Left colon (tissue), 2 donors: ENCODE results near the gene PDHB. TPM values are rescaled to one million over a fixed set of nuclear protein-coding genes. Genes with fewer than 3 reads are reported as not detected.

Source experiments
- ATAC-seq: fragments of 200-7000 bp; cut with Tn5 transposase; one replicate; pipeline ENCODE4 v1.9.1; 2020; ENCODE audit warnings: mild to moderate bottlenecking, moderate library complexity
- DNase-seq, 2 donors: peaks; one replicate each; pipeline ENCODE4 v3.0.0-alpha.2; 2020
- intact Hi-C, 2 donors: fragments of 100-400 bp; cut with DNase I in 1 of 2; cut with micrococcal nuclease in 1 of 2; formaldehyde crosslinking; loops; one replicate each; pipeline versions ENCODE4 v1.11.2 to v1.14.0; 2022; cut with DNase I, micrococcal nuclease
- long read RNA-seq: library from polyadenylated mRNA; unstranded; transcript quantifications from one replicate; pipeline ENCODE4 v2.0.0, GENCODE V29; 2021
- total RNA-seq, 2 donors: library from RNA; stranded (reverse); fragmentation: NEBNext Ultra II Directional; extraction: Animal tissue kit (Norgen Biotek cat#: 25700); gene quantifications; one replicate each; pipeline ENCODE4 v1.2.1, GENCODE V29; 2021
- donor health status: DM: no; HTN: no; CAD: no.
- donor health status: DM: yes; HTN: yes; CAD: no.

The PDHB gene
- 10 to 100 TPM; 59.5 to 73.3 TPM for total RNA-seq
- long read RNA-seq, transcript PDHB-201 (10 exons, 1,527 nt), result major isoform, 178 of 191 reads
- long read RNA-seq, partial matches to known transcripts, result 1 of 191 reads
- long read RNA-seq, other reads (novel, unspliced or antisense), result 4 of 191 reads

DNA sequence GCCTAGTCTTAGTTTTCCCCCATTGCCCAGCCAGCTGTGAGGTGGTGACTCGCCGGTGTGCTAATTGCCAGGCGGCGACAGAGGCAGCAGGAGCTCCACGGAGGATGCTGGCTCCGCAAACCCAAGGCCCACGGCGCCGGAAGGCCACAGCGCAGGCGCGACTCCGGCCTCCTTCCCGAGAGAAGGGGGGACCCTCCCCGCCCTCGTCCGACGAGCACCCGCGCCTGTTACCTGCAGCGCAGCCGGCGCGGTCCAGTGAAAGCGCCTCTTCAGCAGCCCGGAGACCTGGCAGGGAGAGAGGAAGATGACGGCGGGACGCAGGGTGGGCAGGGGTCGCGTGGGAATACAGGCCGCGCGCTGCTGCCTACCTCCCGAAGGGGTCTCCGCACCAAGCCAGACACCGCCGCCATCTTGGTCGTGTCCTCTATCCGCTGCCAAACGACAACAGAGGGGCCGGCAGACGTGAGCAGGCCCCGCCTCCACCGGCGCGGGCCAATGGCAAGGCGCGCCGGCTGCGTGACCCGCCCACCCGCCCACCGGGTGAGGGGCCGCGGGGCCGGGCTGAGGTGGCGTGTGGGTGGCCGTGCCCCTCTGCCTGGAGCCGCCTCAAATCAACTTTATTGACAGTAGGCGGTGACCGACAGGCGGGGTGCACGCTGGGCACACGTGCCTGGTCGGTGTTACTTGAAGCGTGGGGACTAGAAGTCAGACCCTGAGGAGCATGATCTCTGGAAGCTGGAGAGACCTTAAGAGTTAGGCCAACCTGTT lies at the start of gene PDHB:
Gene PDHB (minus strand): TSS at position 433 of the 768 bp plus-strand sequence. CDS start 23 bp downstream, at position 410.
- DNase-seq (peak; percentile 91 to 92), ATAC-seq (peak; percentile 95)
- intact Hi-C loops, result no loop called here

DNA sequence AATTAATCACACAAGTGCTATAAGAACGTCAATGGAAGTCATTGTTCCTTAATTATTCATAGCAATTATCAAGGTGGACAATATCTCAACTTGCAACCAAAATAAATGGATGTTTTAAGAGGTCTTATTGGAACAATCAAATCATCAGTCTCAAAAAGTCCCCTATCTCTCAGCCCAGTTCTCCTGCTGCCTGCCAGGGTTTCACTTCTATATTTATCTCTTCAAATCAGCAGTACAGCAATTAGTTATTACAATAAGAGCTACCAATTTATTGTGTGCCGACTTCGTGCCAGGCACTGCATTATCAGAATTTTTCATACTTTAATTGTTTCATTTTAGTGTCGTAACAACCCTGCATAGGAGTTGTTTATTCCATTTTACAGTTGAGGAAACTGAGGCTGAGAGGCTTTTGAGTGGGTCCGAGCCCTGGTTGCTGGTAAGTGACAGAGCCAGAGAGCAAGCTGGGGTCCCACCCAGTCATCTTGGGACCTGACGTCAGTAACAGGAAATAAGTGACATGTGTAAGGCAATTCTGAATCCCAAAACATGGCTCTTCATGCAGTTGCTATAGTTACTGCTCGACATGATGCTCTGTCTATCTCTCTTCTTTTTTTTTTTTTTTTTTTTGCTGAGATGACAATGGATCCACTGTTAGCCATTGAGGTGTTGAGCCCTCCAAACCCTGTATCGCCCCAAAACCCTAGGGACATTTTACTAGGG lies 49.4 kb upstream of the PDHB start:
- no peak for DNase-seq
- intact Hi-C loops, result no loop called here

DNA sequence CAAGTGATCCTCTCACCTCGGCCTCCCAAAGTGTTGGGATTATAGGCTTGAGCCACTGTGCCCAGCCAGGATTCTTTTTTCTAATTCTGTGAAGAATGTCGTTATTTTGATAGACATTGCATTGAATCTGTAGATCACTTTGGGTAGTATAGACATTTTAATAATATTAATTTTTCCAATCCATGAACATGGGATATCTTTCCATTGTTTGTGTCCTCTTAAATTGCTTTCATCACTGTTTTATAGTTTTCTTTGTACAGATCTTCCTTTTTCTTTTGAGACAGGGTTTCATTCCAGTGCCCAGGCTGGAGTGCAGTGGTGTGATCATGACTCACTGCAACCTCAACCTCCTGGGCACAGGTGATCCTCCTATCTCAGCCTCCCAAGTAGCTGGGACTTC lies 46.7 kb upstream of the PDHB start:
- no peak for ATAC-seq
- DNase-seq, result no peak
- intact Hi-C loops, result no loop called here

More for the DNA sequence above, 49.4 kb upstream of the PDHB start:
- ATAC-seq, result no peak

DNA sequence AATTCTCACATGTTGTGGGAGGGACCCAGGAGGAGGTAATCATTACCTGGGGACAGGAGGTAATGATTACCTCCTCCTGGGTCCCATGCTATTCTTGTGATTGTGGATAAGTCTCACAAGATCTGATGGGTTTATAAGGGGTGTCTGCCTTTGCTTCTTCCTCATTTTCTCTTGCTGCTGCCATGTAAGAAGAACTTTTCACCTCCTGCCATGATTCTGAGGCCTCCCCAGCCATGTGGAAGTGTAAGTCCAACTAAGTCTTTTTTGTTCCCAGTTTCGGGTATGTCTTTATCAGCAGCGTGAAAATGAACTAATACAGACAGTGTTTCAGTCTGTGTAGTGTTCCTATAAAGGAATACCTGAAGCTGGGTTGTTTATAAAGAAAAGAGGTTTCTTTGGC lies 45.1 kb upstream of the PDHB start:
- ATAC-seq (no peak), DNase-seq (no peak)
- intact Hi-C loops, result no loop called here

DNA sequence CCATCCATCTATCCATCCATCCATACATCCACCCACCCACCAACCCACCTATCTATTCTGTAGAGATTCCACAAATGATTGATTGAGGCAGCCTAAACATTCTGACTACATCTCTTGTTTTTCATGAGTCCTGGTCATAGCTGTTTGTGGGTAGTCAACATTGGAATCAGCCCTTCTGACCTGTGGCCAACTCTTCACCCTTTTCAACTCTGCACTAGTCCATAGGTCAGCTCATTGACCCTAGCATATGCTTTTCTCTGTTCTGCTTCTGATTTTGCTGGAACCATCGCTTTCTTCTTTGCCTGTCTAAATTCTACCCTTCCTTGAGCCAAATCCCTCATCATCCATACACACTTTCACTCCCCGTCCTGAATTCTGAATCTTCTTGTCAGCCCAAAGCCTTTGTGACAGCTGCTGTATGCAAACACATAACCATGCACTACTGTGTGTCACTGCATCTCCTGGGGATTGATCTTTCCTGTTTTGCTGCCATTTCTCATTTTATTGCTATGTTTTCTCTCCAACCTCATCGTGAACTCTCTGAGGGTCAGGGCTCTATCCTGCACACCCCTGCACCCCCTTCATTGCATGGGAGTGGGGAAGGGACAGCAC lies 41.4 kb upstream of the PDHB start:
- DNase-seq, result no peak
- ATAC-seq, result no peak
- intact Hi-C loops, result no loop called here

DNA sequence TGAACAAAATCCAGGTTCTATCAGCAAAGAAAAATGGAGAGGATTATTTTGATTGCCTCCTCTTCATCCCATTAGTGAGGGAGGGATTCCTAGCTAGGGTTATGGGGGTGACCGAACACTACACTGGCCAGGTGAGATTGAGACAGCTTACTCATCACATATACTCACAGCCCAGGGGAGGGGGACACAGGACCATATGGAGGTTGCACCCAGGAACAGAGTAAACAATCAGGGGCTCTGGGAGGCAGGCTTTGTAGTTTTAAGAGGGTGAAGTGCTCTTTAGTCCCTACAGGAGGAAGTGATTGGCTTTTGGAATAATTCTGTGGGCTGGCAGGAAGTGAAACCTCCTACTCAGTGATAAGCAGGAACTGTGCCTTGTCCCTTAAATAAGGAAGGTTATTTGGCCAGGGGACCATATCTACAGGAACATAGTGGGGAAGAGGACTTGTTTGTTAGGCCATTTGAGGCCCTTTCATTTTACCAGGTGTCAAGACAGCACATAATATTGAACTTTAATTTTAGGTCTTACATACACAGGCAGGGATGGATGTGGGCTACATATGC lies 40.8 kb upstream of the PDHB start:
- intact Hi-C loops, result no loop called here
- ATAC-seq (peak; percentile 36), DNase-seq (no peak)

DNA sequence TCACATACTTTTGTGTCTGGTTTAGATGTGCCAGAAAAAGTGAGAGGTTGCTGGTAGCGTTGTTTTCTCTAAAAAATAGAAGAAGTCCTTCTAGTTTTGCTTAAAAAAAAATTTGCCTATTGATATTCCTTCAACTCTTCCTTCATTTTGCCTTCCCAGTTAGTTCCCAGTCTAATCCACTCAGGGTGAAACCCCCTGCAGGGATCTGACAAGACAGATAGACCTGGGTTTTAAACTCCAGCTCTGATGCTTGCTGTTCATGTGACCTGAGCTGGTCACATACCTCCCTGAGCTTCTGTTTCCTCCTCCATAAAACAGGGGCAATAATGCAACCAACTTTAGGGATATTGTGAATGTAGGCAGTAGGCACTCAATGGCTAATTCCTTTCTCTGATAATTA lies 39.6 kb upstream of the PDHB start:
- ATAC-seq (no peak), DNase-seq (no peak)
- intact Hi-C loops, result no loop called here

DNA sequence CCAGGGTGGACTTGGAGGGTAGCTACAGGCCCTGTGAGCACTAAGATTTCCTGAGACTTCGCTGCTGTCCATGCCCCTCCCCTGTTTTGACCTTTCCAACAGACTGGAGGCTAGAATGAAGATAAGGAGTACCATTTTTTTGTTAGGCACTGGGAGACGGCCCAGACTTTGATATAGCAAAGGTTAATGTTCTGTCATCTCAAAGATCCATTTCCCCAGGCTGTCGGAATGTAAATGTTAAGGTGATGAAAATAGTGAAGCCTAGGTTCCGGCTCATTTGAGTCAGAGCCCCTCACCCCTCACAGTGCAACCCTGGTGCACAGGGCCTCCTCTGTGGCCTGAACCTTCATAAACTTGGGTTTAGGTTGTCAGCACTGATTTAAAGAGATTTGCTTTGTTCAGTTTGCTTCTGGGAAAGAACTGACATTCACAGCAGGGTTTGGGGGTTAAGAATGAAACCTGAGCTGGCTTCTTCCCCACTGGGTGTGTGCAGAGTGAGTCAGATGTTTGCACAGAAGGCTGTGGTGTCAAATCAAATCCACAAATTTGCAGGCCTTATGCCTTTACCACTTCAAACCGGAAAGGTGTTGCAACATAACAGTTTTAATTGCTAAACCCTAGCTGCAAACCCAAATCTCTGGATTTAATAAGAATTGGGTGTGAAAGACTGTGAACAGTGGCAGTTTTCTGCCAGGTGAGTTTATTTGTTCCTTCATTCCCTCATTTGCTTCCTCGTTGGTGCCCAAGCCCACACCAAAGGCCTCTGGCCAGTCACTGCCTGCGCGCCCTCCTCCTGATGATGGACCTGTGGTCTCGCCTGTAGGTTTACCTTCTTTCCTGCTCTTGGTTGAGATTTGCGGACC lies 37.6 kb upstream of the PDHB start:
- intact Hi-C loops, result no loop called here
- DNase-seq (peak; percentile 34 to 77), ATAC-seq (peak; percentile 94)

DNA sequence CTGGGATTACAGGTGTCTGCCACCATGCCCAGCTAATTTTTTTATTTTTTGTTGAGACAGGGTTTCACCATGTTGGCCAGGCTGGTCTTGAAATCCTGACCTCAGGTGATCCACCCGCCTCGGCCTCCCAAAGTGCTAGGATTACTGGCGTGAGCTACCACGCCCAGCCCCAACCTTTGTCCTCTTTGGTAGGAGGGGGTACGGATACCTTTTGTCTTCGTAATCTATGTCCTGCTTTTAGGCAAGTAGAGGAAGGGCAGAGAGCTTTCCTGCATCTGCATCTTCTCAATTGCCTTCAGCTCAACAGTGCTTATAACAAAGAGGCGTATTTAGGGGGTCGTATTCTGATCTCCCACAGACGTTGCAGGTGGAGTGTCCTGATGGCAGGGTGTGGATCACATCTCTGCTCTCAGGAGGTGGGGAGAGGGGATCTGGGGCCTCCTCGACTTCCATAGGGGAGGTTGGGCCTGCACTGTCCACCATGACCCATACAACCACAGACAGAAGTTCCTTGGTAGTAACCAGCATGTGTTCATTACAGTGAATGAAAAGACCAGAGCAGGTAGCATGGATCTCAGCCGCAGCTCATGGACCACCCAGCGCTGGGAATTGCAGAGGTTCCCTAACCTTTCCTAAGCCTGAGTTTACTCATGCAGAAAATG lies 36.9 kb upstream of the PDHB start:
- intact Hi-C loops, result no loop called here
- peak in 1 of 2 donors; percentile 24 for DNase-seq
- ATAC-seq, result peak; percentile 18

DNA sequence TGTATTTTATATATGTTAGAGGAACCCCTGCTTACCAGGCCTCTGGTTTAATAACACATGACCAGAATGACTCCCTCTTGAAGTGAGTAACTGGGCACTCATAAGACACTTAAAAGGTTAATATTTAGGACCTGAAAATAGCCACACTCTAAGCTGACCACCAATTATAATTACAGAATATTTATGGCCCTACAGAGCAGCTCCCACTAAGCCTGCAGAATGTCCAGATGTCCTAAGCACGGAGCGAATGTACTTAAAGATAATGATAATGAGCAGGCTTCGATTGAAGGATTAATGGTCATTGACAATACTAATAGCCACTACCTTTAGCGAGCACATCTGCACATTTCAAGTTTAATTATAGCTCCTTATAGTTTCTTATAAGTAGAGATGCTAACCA lies 35.5 kb upstream of the PDHB start:
- ATAC-seq, result no peak
- intact Hi-C loops, result no loop called here
- DNase-seq, result no peak

DNA sequence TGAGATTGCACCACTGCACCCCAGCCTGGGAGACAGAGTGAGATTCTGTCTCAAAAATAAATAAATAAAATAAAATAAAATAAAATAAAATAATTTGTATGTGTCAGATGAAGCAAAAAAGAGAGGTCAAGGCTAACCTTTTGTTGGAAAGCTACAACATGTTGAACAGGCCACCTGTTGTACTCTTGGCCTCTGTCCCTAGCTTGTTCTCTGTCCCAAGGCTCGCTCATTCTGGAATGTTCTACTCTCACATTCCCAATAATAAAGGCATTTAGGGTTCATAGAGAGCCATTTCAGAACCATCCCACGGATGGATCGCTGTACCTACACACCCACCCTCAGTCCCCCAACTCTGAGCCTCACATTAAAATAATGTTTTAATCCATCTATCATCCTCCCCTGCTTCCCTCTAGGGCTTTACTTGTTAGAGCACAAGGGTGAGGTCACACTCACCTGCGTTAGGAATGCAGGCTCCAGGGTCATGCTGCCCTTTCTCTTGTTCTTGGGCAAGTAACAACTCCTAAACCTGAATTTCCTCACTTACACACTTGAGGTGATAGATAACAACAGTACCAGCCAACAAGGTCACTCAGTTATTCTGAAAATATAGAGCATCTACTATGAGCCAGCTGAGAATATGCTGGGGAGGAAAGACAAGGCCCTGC lies 33.4 kb upstream of the PDHB start:
- intact Hi-C loops, result no loop called here
- no peak for ATAC-seq
- no peak for DNase-seq

DNA sequence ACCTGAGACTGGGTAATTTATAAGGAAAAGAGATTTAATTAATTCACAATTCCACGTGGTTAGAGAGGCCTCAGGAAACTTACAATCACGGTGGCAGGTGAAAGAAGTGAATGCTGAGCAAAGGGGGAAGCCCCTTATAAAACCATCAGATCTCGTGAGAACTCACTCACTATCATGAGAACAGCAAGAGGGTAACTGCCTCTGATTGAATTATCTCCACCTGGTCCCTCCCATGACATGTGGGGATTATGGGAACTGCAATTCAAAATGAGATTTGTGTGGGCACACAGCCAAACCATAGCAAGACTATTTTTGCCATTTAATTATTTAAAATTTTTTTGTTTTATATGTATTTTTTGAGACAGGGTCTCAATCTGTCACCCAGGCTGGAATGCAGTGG lies 31.2 kb upstream of the PDHB start:
- ATAC-seq (no peak), DNase-seq (no peak)
- intact Hi-C loops, result no loop called here

DNA sequence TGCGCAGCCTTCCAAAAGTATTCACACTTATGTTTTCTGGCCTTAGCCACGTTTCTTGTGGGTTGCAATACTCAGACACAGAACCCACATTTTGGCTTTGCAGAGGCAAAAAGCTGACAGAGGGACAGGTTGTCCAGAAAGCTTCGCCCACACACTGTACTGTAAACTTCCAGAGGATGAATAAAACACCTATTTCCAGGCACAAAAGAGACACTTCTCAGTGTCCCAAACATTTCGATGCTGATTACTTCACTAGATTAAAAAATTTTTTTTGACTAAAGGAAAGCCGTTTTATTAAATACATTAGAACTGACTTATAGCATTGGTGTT lies 30.3 kb upstream of the PDHB start:
- no peak for ATAC-seq
- DNase-seq, result no peak
- intact Hi-C loops, result no loop called here

DNA sequence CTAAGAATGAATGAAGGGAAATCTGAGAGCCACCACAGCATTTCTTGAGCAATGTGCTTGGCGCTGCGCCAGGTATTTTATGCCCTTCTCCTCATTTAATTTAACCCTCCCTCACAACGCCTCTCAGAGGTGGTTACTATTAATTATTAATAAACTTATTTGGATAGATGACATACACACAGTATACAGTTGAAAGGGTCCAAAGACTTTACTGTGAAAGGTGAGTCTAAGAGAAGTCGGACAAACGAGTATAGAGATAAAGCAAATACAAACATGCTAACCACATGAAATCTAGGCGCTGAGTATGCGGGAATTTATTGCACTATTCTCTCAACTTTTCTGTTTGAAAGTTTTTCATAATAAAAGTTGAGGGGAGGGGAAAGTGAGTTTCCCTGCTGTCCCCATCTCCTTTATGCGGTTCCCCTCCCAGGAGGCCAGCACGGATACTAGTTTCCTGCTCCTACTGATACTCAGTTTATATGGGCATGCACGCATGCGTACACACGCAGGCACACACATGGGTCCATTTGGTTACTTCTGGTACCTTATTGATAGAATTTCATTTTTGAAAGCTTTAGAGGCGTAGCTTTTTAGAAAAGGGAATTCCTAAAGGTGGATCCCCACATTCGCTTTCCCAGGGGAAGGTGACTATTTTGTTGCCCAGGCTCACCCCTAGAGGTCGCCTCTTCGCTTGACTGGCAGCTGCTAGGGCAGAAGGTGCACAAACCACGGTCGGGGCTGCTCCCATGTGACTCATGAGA lies 29.7 kb upstream of the PDHB start:
- DNase-seq (peak; percentile 72 to 78), ATAC-seq (peak; percentile 96)
- intact Hi-C loops, result no loop called here

DNA sequence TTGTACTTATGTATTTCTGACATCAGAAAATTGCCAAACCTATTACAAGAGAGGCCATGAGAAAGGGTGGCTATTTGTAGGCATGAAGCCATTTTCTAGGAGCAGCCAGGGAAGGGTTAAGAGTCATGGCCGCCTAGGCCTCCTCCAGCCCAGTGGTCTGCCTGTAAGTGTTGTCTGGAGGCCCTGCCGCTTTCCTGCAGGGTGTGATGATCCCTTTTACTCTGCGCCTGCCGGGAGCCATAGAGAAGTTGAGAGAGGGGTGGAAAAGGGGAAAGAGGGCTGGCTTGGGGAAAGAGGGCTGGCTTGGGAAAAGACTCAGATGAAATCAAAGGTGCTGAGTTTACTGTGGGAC lies 29.2 kb upstream of the PDHB start:
- DNase-seq (no peak), ATAC-seq (no peak)
- intact Hi-C loops, result no loop called here

DNA sequence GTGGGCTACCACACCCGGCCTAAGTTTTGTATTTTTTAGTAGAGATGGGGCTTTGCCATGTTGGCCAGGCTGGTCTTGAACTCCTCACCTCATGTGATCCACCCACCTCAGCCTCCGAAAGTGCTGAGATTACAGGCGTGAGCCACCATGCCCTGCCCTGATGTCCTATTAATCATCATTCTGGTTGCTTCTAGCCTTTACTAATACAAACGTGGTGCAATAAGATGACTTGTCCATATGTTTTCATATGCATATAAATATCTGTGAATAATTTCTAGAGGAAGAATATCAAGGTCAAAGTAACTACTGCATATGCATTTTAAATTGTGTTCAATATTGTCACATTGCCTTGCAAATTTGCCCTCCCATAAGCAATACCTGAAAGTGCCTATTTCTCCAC lies 25.5 kb upstream of the PDHB start:
- no peak for ATAC-seq
- intact Hi-C loops, result no loop called here

DNA sequence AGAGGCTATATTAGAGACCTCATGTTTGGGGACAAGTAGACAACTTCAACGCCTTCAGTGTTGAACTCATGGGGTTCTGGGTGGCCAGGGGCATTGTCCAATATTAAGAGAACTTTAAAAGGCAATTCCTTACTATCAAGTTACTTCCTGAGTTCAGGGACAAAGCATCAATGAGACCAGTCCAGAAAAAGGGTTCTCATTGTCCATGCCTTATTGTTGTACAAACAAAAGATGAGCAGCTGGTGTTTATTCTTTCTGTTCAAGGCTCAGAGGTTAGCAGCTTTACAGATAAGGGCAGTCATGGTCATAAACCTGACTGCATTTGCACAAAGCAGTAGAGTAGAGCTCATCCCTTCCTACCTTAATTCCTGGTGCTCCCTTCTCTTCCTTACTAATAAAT lies 18.5 kb upstream of the PDHB start:
- DNase-seq, result no peak
- peak; percentile 84 for ATAC-seq
- intact Hi-C loops, result no loop called here

More for the DNA sequence above, 25.5 kb upstream of the PDHB start:
- no peak for DNase-seq
